ENCODE results near the gene EIF3D. TPM values are rescaled to one million over a fixed set of nuclear protein-coding genes. Genes with fewer than 3 reads are reported as not detected.

EIF3D gene
- total RNA-seq, 1 experiment from 2014 or later, result 237 TPM

- POLR2A ChIA-PET, result interaction anchor here (1.6 to 1.7 kb wide), 3 partner anchors 26 to 194 kb away, joined by 3 to 7 read pairs (median 4); partner anchors contain the start of genes FOXRED2 and MYH9
- H3K36me3 Mint-ChIP-seq, result peaks cover 17% of the 10 kb centered on the region
- ATAC-seq, result no peak
- peaks cover 36% of the 10 kb centered on the region for H3K27me3 Mint-ChIP-seq (ENCODE audit: low read depth)
- peaks cover 4% of the 10 kb centered on the region for H3K9me3 Mint-ChIP-seq
- H3K27ac Mint-ChIP-seq, result peak overlapping the region; percentile 92
- peaks cover 9% of the 10 kb centered on the region for H3K4me1 Mint-ChIP-seq
- 0 out of 2 replicates have a peak, but pooled peaks have one; percentile 9 for TF ChIP-seq MAX (CRISPR knock-in tag; IDR thresholded peaks at IDR 0.05)
- no peak for TF ChIP-seq ESRRA (CRISPR knock-in tag; IDR thresholded peaks at IDR 0.05; ENCODE audit: borderline replicate concordance)
- H3K4me3 Mint-ChIP-seq, result peak overlapping the region; percentile 88
- CTCF ChIA-PET, result interaction anchor here (0.6 to 2.1 kb wide), 4 partner anchors 10 to 179 kb away, joined by 4 to 22 read pairs (median 6); no protein-coding TSS in a partner anchor
- no peak for DNase-seq (ENCODE audit: low spot score)
Observed at GRCh38 chr22:36480941-36481392, 48.0 kb downstream of the EIF3D start.

GRCh38 chr22:36478966-36479365, 50.0 kb downstream of the EIF3D start:
- DNase-seq (ENCODE audit: low spot score) (no peak), ATAC-seq (no peak)
- H3K36me3 Mint-ChIP-seq, result peaks cover 27% of the 10 kb centered on the region
- no peak overlapping the region for H3K4me3 Mint-ChIP-seq
- ChIA-PET CTCF (interaction anchor here (0.7 kb wide), 1 partner anchor 9 kb away, joined by 3 read pairs; no protein-coding TSS in a partner anchor), POLR2A (no interaction called here)
- H3K9me3 Mint-ChIP-seq, result peaks cover 4% of the 10 kb centered on the region
- TF ChIP-seq MYBL2 (CRISPR knock-in tag; IDR thresholded peaks at IDR 0.05), result no peak
- no peak for TF ChIP-seq E2F5 (CRISPR knock-in tag; IDR thresholded peaks at IDR 0.05)
- no peak for TF ChIP-seq ATF3 (CRISPR knock-in tag; conservative IDR thresholded peaks at IDR 0.05)
- TF ChIP-seq TEAD4 (CRISPR knock-in tag; IDR thresholded peaks at IDR 0.05), result no peak
- no peak for TF ChIP-seq RELA (CRISPR knock-in tag; IDR thresholded peaks at IDR 0.05; ENCODE audit: borderline replicate concordance)
- no peak for TF ChIP-seq FOXK1 (CRISPR knock-in tag; IDR thresholded peaks at IDR 0.05)
- no peak for TF ChIP-seq JUN (CRISPR knock-in tag; IDR thresholded peaks at IDR 0.05)
- TF ChIP-seq OVOL2 (CRISPR knock-in tag; IDR thresholded peaks at IDR 0.05; ENCODE audit: borderline replicate concordance), result no peak
- no peak for TF ChIP-seq ETV6 (CRISPR knock-in tag; IDR thresholded peaks at IDR 0.05)
- no peak for TF ChIP-seq ELF4 (CRISPR knock-in tag; IDR thresholded peaks at IDR 0.05; ENCODE audit: low read depth)
- no peak for TF ChIP-seq ATF1 (CRISPR knock-in tag; IDR thresholded peaks at IDR 0.05)
- no peak for TF ChIP-seq HMGA2 (CRISPR knock-in tag; IDR thresholded peaks at IDR 0.05)
- no peak for TF ChIP-seq HMGXB4 (CRISPR knock-in tag; IDR thresholded peaks at IDR 0.05)
- TF ChIP-seq ZMAT4 (CRISPR knock-in tag; IDR thresholded peaks at IDR 0.05), result no peak
- TF ChIP-seq JAZF1 (CRISPR knock-in tag; IDR thresholded peaks at IDR 0.05), result no peak
- no peak for TF ChIP-seq CTCF (IDR thresholded peaks at IDR 0.05)
- H3K4me1 Mint-ChIP-seq, result peaks cover 9% of the 10 kb centered on the region
- peaks cover 18% of the 10 kb centered on the region for H3K27me3 Mint-ChIP-seq (ENCODE audit: low read depth)
- no peak overlapping the region for H3K27ac Mint-ChIP-seq

- H3K4me1 Mint-ChIP-seq, result peaks cover under 1% of the 10 kb centered on the region
- no peak for ATAC-seq
- ChIA-PET CTCF (interaction anchor here (2.4 kb wide), 1 partner anchor 11 kb away, joined by 7 read pairs; no protein-coding TSS in a partner anchor), POLR2A (no interaction called here)
- H3K27me3 Mint-ChIP-seq (ENCODE audit: low read depth), result no peaks in the 10 kb centered on the region
- no peak for DNase-seq (ENCODE audit: low spot score)
- H3K27ac Mint-ChIP-seq, result no peak overlapping the region
- H3K36me3 Mint-ChIP-seq, result peaks cover 31% of the 10 kb centered on the region
- no peaks in the 10 kb centered on the region for H3K9me3 Mint-ChIP-seq
- no peak overlapping the region for H3K4me3 Mint-ChIP-seq
- no peak for TF ChIP-seq NR2C2 (CRISPR knock-in tag; IDR thresholded peaks at IDR 0.05)
- no peak for TF ChIP-seq CTCF (IDR thresholded peaks at IDR 0.05)
- TF ChIP-seq AR (CRISPR knock-in tag; IDR thresholded peaks at IDR 0.05), result no peak
- no peak for TF ChIP-seq FOXP1 (CRISPR knock-in tag; IDR thresholded peaks at IDR 0.05; ENCODE audit: borderline replicate concordance)
- TF ChIP-seq PRRX2 (CRISPR knock-in tag; IDR thresholded peaks at IDR 0.05), result no peak
Observed at GRCh38 chr22:36475341-36475740, 53.6 kb downstream of the EIF3D start.

Measured in WTC11 (cell line).